Neutrophil (primary cell): ENCODE data around the gene ME3.
A peak's percentile ranks its signal among the peaks of the same experiment; 100 is the strongest.

Source experiments
- H3K27ac ChIP-seq: fragments of 200-600 bp; sonication (generic); 2 replicates; pipeline ENCODE4 v1.5.1; 2016; ENCODE audit warnings: mild to moderate bottlenecking, moderate library complexity
- H3K27me3 ChIP-seq: fragments of 200-600 bp; sonication (generic); 2 replicates; pipeline ENCODE4 v1.6.0; 2016; ENCODE audit warnings: mild to moderate bottlenecking
- H3K36me3 ChIP-seq: fragments of 200-600 bp; sonication (generic); 2 replicates; pipeline ENCODE4 v1.5.1; 2017
- H3K4me1 ChIP-seq, 2 experiments: fragments of 200-600 bp in 1 of 2; sonication (generic) in 1 of 2; 1 replicate in 1 of 2; 2 replicates in 1 of 2; pipeline versions ENCODE4 v1.5.1 to v1.6.1; 2013 to 2016; ENCODE audit warnings: low read depth in 1 of 2, low read length in 1 of 2, mild to moderate bottlenecking in 1 of 2, moderate library complexity in 1 of 2; ENCODE audit not compliant: control insufficient read depth in 1 of 2, insufficient read depth in 1 of 2
- H3K4me3 ChIP-seq, 2 experiments: fragments of 200-600 bp in 1 of 2; sonication (generic) in 1 of 2; 1 replicate in 1 of 2; 2 replicates in 1 of 2; pipeline ENCODE4 v1.5.1; 2013 to 2016; ENCODE audit warnings: low read depth in 1 of 2, low read length in 1 of 2, mild to moderate bottlenecking in 1 of 2, moderate library complexity in 1 of 2
- H3K9me3 ChIP-seq: fragments of 200-600 bp; sonication (generic); 2 replicates; pipeline ENCODE4 v1.5.1; 2016
- CTCF ChIP-seq: fragments of 200-600 bp; sonication (generic); IDR thresholded peaks from 2 replicates; pipeline ENCODE4 v1.5.1; 2016; ENCODE audit warnings: antibody characterized with exemption

ME3 gene

GRCh38 chr11:86672007-86672621 lies at the start of gene ME3:
ME3 (minus strand) TSS chr11:86672616.
- H3K36me3 ChIP-seq, result no peaks in the 10 kb centered on the region
- no peak within 1 kb of the TSS for H3K27ac ChIP-seq
- peak within 1 kb of the TSS; percentile 38 to 51 for H3K4me3 ChIP-seq
- H3K27me3 ChIP-seq, result peaks cover 48% of the 10 kb centered on the region
- no peak for TF ChIP-seq CTCF
- no peaks in the 10 kb centered on the region for H3K9me3 ChIP-seq
- peaks cover 12 to 13% of the 10 kb centered on the region in 2 experiments for H3K4me1 ChIP-seq

GRCh38 chr11:86722006-86722405 lies 49.6 kb upstream of the ME3 start:
- Histone ChIP-seq H3K4me3 (no peak overlapping the region), H3K27me3 (no peaks in the 10 kb centered on the region), H3K4me1 (no peaks in the 10 kb centered on the region), H3K27ac (no peak overlapping the region), H3K9me3 (no peaks in the 10 kb centered on the region), H3K36me3 (no peaks in the 10 kb centered on the region)
- no peak for TF ChIP-seq CTCF

GRCh38 chr11:86720546-86720945 lies 48.1 kb upstream of the ME3 start:
- Histone ChIP-seq H3K27ac (no peak overlapping the region), H3K4me1 (no peaks in the 10 kb centered on the region), H3K27me3 (no peaks in the 10 kb centered on the region), H3K36me3 (no peaks in the 10 kb centered on the region), H3K9me3 (no peaks in the 10 kb centered on the region), H3K4me3 (no peak overlapping the region)
- TF ChIP-seq CTCF, result no peak

- Histone ChIP-seq H3K27me3 (no peaks in the 10 kb centered on the region), H3K36me3 (no peaks in the 10 kb centered on the region), H3K4me1 (no peaks in the 10 kb centered on the region), H3K9me3 (no peaks in the 10 kb centered on the region), H3K27ac (no peak overlapping the region), H3K4me3 (no peak overlapping the region)
- no peak for TF ChIP-seq CTCF
Measured at GRCh38 chr11:86719781-86720463, 47.5 kb upstream of the ME3 start.

GRCh38 chr11:86718999-86719398 lies 46.6 kb upstream of the ME3 start:
- Histone ChIP-seq H3K27ac (no peak overlapping the region), H3K36me3 (no peaks in the 10 kb centered on the region), H3K4me3 (no peak overlapping the region), H3K27me3 (no peaks in the 10 kb centered on the region), H3K9me3 (no peaks in the 10 kb centered on the region), H3K4me1 (no peaks in the 10 kb centered on the region)
- TF ChIP-seq CTCF, result no peak
